Renal pelvis (tissue), 4 donors: ENCODE measurements around the gene EPHA2. TPM values are rescaled to one million over a fixed set of nuclear protein-coding genes. Genes with fewer than 3 reads are reported as not detected.
A peak's percentile ranks its signal among the peaks of the same experiment; 100 is the strongest.
"Not testable (repeated sequence)": the region's sequence is repeated elsewhere in the genome, so short reads cannot be mapped to it uniquely, and the experiment has no call there.

ENCODE experiments used
- DNase-seq: peaks from one replicate; pipeline ENCODE4 v3.0.0-alpha.2; 2013
- polyA plus RNA-seq, 3 donors: library from polyadenylated mRNA; unstranded; fragments of 120-200 nt; gene quantifications; one replicate each; pipeline ENCODE4 v1.2.1, GENCODE V29; 2013; ENCODE audit not compliant: insufficient read length in 3 of 3

Gene EPHA2
- polyA plus RNA-seq, 3 donors: 19.1 to 19.9 (median 19.2) TPM

- no peak for DNase-seq
These were observed 14.4 kb upstream of the EPHA2 start for GRCh38 chr1:16170283-16170673.

- no peak for DNase-seq
These were observed 12.9 kb upstream of the EPHA2 start for GRCh38 chr1:16168622-16169360.

DNA sequence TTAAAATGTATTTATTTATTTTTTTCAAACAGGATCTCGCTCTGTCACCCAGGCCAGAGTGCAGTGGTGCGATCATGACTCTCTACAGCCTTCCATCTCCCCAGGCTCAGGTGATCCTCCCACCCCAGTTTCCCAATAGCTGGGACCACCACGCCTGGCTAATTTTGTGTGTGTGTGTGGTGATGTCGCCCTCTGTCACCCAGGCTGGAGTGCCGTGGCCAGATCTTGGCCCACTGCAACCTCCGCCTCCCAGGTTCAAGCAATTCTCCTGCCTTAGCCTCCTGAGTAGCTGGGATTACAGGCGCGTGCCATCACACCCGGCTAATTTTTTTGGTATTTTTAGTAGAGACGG lies 12.3 kb upstream of the EPHA2 start:
- not testable (repeated sequence) for DNase-seq

DNA sequence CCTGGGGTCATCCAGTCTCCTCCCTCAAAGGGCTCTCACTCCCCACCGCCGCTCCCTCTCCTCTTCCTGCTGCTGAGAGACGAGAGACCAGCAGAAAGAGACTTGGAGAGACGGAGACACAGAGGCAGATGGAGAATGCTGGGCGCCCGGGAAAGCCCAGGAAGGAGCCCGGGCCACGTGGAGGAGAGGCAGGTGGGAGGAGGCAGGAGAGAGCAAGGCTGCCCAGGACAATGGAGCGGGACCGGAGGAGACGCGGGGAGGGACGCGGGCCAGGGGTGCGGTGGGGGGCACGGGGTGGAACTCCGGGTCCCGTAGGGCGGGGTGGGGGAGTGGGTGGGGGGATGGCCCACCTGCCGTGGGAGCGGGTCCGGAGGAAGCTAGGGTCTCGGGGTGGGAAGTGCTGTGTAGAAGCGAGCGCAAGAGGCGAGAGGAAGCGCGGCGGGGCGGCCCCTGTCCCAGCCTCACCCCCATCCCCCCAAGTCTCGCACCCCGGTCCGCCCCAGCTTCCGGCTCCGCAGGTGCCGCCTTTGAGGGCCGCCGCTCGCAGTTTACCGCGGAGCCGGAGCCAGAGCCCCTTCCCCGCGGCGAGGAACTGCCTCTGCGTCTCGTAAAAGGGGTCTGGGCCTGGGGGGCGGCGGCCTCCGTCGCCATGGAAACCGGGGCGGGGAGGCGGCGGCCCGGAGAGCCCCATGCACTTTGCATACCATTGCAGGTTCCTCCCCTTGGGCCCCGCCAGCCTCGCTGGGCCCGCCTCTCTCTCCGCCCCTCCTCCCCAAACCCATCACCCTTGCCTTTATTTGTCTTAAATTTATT lies 11.7 kb upstream of the EPHA2 start:
- peak; percentile 84 for DNase-seq

DNA sequence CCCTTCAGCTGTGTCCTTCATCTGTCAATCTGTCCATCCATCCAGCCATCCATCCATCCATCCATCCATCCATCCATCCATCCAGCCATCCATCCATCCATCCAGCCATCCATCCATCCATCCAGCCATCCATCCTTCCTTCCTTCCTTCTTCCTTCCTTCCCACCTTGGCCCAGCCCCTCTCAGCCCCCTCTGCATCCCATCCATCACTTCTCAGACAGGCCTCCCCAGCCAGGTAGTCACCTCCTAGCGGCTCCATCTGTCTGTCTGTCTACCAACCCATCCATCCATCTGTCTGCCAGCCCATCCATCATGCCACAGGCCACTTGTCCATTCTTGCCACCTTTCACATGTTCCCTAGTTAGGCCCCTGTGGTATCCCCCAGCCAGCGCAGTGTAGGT lies 10.2 kb upstream of the EPHA2 start:
- no peak for DNase-seq

GRCh38 chr1:16165548-16165947 lies 9.7 kb upstream of the EPHA2 start:
- DNase-seq: no peak

- DNase-seq: no peak
These were observed 9.2 kb upstream of the EPHA2 start for GRCh38 chr1:16165073-16165364.

DNA sequence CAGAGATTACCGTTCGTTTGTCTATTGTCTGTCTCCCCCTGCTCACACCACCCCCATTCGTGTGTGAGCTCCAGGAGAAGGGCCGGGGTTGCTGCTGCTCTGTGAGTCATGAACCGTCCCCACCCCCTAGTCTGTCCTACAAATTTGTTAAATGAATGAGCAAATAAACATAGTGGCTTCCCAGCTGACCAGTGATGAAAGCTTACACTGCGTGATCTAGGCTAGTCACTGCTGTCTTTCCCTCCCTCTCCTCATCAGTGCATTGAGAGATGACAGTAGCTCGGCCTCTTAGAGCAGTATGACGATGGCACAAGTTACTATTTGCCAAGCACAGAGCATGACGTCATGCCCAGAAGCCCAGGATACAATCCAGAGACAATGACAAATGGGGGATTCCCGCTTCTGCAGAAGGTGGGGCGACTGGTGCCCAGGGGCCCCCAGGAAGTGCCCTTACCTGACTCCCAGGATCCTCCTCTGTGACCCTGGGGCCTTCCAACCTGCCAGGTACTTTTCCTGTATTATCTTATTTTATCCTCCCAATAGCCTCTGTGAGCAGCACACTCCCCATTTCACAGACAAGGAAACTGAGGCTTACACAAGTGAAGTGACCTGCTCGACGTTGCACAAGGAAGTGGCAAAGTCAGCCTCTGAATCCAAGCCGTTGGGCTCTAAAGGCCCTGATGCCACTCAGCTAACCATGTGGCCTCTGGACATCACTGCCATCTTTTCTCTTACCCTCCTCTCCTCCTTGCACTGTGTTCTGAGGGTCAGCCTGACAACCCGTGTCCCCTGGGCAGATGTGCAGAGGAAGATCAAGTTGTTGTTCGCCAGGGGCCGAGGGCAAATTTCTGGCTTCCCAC lies 8.6 kb upstream of the EPHA2 start:
- no peak for DNase-seq

GRCh38 chr1:16163608-16164212 lies 7.8 kb upstream of the EPHA2 start:
- DNase-seq: not testable (repeated sequence)

DNA sequence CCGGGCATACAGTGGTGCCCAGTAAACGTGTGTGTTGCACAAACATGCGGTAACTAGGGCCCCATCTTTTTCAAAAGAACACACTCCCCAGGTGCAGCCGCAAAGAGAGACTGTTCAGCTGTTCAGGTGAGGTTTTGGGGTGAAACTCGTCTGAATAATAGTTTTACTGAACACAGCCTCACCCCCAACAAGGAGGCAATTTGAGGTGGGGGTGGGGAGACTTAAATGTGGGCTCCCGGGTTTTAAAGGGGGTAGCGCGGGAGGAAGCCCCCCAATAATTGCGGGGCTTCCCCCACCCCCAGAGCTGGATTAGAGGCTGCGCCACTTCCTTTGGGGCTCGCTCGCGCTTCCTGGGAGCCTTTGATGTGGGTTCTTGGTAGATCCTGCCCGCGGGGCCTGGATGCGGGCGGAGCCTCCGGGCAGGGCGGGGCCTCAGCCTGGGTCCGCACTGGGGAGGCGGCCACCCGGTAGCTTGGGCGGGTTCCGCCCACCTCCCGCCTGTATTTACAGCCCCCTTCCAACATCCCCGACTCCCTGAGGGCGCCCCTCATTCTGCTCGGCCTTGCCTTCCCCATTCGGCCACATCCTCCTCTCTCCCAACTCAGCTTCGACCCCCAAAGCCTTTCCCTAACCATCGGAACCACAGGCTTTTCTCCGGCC lies 6.4 kb upstream of the EPHA2 start:
- DNase-seq: no peak

DNA sequence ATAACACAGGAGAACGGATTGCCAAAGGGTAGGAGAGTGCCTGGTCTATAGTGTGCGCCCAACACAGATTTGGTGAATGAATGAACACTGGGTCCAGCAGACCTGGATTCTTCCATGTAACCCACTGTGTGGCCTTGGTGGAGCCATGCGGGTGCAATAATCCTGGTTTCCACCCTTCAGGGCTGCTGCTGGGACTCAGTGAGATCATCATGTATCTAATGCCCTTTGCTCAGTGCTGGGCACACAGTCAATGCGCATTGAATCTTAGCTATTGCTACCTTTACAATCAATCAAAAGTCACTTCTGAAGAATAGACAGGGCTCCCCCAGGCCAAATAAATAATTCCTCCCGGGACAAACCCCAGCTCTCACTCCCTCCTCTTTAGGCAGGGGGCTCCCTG lies 5.8 kb upstream of the EPHA2 start:
- no peak for DNase-seq

- no peak for DNase-seq
These were observed 3.3 kb upstream of the EPHA2 start for GRCh38 chr1:16158993-16159831.

- DNase-seq: no peak
These were observed 2.2 kb upstream of the EPHA2 start for GRCh38 chr1:16158025-16158424.

DNA sequence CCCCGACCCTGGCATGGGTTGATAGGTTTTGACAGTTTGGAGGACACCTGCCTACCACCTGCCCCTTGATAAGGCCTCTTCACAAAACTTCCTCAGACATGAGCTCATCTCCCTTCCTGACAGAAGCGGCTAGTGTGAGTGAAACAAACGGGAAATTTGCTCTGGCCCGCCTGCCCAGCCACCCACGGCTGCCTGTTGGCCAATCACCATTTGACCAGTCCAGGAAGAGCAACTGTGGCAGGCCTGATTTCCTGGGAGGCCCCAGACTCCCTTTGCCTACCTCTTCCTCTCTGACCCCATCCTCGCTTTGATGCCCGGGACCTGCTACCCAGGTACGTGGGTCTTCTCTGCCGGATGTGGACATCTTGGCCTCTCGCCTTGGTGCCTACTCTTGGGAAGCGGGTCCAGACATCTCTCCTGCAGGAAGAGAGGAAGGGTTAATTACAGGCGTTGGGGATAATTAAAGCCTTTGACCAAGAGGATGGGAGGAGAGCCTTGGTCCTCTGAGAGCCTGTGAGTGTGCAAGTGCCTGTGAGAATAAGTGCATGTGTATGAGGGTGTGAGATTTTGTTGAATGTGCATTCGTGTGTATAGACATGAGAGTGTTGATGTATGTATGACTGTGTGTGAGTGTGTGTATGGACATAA lies 1.1 kb upstream of the EPHA2 start:
- DNase-seq: no peak

DNA sequence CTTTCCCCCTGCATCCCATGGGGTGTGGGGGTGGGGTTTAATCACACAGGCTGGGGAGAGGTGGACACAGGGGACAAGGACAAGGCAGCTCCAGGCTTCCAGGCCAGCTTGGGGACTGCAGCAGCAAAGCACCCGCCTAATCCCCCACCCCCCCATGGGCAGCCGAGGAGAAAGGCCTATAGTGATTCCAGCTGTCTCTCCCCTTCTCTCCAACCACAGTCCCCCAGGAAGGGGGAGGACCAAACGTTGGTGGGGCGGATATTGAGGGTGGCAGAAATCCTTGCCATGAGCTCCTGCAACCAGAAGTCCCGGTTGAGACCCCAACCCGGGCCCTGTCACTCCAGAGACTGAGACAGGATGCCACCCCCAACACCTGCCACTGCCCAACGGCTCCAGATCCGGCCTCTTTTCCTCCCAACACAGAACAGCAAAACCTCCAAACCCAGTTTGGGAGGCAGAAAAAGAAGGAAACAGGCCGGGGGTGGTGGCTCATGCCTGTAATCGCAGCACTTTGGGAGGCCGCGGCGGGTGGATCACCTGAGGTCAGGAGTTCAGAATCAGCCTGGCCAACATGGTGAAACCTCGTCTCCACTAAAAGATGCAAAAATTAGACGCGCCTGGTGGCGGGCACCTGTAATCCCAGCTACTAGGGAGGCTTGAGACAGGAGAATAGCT lies 1.7 kb downstream of the EPHA2 start:
- DNase-seq: no peak

- DNase-seq: no peak
These were observed 2.5 kb downstream of the EPHA2 start for GRCh38 chr1:16153096-16153998.

- DNase-seq: peak; percentile 84
These were observed 3.3 kb downstream of the EPHA2 start for GRCh38 chr1:16152481-16153087.

GRCh38 chr1:16151995-16152384 lies 3.9 kb downstream of the EPHA2 start:
- no peak for DNase-seq
